GM19025 (cell line): ENCODE measurements around the gene SORBS2.

Source experiments
- ATAC-seq: cut with Tn5 transposase; IDR thresholded peaks from one replicate; pipeline ENCODE4 v1.9.1; 2021; ENCODE audit warnings: mild to moderate bottlenecking, low read depth, moderate library complexity; ENCODE audit not compliant: unreplicated experiment

Gene SORBS2

GRCh38 chr4:185654311-185654710 is 157.7 kb downstream of the SORBS2 start:
- no peak for ATAC-seq

- ATAC-seq: no peak
Observed at GRCh38 chr4:185651851-185652250, 160.1 kb downstream of the SORBS2 start.

- no peak for ATAC-seq
Observed at GRCh38 chr4:185651137-185651677, 160.8 kb downstream of the SORBS2 start.

DNA sequence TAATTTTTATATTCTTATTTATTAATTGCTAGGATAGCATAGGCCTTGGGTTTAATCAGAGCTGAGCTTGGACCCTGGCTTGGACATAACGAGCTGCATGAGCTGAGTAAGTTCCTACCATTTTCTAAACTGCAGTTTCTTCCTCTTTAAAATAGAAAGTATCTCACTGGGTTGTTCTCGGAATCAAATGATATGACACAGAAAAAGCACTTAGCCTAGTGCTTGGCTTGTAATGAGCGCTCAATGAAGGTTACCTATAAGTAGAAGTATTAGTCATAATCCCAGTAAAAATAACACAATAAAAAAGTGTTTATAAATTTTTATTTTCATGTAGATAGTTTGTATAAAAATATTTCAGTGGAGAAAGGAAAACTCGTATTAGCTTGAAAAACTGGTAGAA is 163.4 kb downstream of the SORBS2 start:
- no peak for ATAC-seq

DNA sequence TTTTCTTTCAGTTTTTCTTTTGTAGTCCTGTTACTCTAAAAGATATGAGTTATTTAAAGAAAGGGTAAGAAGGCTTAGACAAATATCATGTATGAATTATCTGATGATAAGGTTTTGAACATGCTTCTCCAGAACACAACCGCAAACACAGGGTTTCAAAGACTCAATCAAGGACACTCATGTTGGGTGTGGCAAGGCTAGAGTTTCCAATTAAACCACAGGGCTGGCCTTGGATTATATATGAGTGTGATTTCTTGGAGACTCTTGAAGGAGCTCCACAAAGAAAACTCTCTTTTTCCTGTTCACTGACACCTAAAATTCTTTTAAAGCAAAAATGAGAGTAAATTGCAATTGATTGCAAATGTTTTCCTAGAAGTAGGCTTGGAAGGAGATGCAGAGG is 166.6 kb downstream of the SORBS2 start:
- ATAC-seq: no peak

DNA sequence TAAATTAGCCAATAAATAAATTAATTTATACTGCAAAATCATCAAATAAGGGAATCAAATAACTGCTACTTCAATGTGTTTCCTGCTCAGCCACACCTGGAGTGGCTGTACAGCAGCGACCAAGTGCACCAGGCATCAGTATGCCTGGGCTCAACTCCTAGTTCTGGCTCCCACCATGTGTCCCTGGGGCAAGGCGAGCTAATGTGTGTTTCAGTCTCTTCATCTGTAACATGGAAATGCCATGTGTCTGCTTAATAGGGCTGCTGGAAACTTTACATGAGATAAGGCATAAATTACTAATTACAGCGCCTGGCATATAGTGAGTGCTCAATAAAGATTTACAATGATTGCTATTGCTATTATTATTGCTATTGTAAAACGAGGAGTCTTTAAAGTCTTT is 167.6 kb downstream of the SORBS2 start:
- no peak for ATAC-seq

- ATAC-seq: no peak
Observed at GRCh38 chr4:185642907-185643306, 169.1 kb downstream of the SORBS2 start.

DNA sequence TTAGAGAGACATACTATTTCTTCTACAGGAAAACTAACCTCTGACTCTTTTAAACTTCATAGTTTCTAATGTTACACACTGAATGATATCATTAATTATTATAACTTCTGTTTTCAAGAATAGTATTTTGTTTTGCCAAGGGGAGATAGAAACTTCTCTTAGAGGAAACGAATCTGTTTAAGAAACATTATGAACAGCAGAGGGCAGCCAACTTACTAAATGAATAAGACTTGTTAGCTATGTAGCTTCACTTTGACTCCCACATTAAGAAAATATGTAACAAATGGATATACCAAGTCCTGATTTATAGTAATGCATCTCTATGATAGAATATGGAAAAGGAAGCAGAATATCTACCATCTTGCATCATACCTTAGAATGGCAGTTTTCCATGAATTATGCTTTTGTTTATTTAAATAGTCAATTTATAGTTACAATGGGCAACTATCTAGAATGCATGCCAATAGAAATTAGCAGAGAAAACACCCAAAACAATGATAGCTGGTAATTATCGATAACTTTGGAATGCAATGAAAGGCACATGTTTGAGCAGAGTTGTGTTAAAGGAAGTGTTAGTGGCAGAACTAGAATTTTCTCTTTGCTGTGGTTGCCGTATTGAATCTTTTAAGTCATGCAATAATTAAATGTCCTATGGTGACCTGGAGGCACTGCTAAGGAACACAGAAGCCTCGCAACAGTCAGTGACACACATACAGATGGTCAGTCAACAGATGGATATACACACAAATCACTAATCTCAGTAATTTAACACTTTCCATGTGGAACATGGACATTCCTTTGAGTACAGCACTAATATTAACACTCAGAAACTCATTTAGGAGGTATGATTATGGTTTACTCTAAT is 171.0 kb downstream of the SORBS2 start:
- ATAC-seq: no peak

GRCh38 chr4:185638548-185639301 is 173.3 kb downstream of the SORBS2 start:
- ATAC-seq: no peak

GRCh38 chr4:185638093-185638492 is 173.9 kb downstream of the SORBS2 start:
- ATAC-seq: no peak

DNA sequence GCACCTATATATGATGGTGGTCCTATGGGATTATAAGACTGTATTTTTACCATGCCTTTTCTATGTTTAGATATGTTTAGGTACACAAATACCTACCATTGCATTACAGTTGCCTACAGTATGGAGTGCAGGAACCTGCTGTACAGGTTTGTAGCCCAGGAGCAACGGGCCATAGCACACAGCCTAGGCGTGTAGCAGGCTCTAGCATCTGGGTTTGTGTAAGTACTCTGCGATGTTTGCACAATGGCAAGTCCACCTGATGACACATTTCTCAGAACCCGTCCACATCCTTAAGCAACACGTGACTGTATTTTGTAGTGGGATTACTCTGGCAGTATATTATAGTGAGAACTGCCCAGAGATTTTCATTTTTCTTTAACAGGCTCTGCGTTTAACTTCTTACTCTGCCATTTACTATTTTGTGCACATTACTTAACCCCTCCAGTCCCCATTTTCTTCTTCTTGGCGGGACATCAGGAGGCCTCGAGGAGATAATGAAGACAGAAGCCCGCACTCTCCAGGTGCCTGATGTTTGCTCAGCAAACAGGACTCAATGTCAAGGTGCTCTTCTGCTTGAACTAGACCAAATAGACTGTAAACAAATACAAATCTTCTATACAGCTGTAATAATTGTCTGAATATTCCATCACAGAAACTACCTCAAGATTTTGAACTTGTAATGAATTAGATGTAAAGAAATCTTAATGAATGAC is 174.7 kb downstream of the SORBS2 start:
- no peak for ATAC-seq

DNA sequence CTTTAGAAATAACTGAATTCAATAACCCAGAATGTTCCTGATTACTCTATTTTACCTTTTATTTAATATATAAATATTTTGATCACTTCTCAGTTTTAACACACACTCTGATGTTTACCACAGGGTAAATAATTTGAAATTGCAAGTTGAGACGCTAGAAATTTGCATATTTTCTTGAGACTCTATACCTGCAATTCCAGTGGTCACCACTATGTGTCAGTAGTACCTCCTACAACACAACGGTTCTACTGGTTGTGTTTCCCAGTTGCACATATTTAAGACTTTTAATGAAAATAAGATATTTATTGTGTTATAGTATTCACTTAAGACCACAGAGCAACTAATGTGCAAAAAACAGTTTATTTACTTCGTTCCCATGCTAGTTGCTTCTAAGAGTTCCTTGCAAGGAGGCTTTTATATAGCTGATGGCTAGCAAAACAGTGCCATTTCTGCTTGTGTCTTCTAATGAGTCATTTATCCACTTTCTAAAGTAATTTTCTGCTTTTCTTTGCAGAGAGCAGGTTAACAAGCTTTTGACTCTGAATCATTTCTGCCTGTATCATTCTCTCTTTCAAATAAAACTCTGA is 177.8 kb downstream of the SORBS2 start:
- no peak for ATAC-seq

DNA sequence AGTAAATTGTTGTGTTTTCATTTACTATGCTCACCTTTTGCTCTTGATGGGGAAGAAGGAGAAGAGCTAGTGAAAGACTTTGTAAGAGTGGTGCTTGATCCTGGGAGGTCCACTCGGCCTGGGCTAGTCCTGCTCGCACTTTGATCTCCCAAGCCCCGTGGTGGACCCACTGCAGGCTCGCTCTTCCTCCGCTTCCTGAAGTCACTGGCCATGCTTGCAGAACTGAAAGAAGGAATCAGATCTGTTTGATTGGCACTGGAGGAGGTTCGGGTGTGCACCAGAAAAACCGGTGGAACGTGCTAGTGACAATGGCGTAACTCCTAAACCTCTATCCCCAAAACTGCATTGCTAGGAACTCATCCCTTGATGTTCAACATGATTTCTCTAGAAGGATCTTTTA is 185.2 kb downstream of the SORBS2 start:
- no peak for ATAC-seq

DNA sequence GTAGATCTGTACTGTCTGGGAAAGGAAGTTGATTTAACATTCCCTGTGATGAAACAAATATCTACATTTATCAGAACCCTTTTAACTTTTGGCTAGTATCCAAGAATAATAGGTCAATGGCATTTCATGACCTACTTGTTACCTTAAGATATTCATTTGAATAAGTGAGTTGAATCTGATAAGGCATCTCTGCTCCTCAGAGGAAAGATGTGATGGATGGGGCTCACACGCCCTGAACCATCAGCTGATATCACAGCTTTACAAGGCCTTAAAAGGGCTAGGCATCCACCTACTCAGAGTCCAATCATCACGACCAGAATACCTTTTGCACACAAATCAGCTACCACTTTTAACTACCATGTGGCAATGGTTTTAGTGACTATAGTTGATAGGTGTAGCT is 186.5 kb downstream of the SORBS2 start:
- no peak for ATAC-seq

DNA sequence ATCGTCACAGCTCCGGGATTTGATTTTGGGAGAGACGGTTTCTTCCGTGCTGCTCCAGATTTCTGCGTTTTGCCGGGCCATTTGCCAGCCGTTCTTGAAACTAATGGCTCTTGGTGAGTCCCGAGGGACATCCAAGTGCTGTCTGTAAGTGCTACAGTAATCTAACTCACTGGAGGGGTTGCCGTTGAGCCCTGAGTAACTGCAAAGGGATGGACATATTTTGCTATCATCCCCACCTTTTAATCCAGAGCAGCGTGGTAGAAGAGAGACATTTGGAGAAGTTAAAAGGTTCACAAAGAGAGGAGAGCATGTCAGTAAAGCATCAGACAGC is 187.8 kb downstream of the SORBS2 start:
- ATAC-seq: no peak

- ATAC-seq: no peak
Observed at GRCh38 chr4:185623444-185624258, 188.3 kb downstream of the SORBS2 start.

GRCh38 chr4:185608185-185608584 is 203.8 kb downstream of the SORBS2 start:
- ATAC-seq: no peak

GRCh38 chr4:185602397-185602796 is 209.6 kb downstream of the SORBS2 start:
- ATAC-seq: no peak

DNA sequence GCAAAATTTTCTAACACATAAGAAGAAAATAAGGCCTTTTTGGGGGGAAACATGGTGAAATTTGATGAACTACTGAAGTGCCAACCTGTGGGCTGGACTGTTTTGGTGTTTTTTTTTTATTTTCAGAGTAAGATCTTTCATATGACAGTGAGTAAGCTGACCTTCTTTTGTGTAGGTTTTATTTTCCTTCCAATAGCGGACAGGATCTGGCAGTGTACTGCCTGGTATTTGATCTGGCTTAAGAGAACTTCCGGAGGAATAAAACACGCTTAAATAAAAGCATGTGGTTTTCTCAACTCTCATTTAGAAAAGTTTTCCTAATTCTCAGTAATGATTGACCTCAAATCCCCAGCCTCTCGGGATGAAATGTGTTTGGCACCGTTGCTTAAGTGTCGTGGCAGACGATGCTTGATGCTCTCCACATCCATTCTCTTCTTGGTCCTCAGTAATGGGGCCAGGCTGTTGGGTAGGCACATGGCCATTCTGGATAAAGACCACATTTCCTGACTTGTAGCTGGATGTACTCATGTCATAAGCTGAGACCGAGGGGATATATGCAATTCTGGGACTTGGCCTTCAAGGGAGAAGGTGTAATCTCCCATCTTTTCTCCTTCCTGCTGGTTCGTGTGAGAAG is 211.1 kb downstream of the SORBS2 start:
- ATAC-seq: no peak
